HUES64 (cell line): ENCODE results near the gene DMGDH.

Experiments
- H3K27ac ChIP-seq: 2 replicates; pipeline ENCODE4 v1.7.0; 2013; ENCODE audit warnings: low read depth, low read length, inconsistent platforms
- H3K27me3 ChIP-seq: 2 replicates; pipeline ENCODE4 v1.6.1; 2013; ENCODE audit warnings: mild to moderate bottlenecking, low read length; ENCODE audit not compliant: insufficient read depth
- H3K36me3 ChIP-seq: 2 replicates; pipeline ENCODE4 v1.6.1; 2013; ENCODE audit warnings: mild to moderate bottlenecking, low read length; ENCODE audit not compliant: insufficient read depth
- H3K4me1 ChIP-seq: 2 replicates; pipeline ENCODE4 v1.6.1; 2013; ENCODE audit warnings: mild to moderate bottlenecking, low read length, moderate library complexity; ENCODE audit not compliant: insufficient read depth
- H3K4me3 ChIP-seq: 2 replicates; pipeline ENCODE4 v1.5.1; 2013; ENCODE audit warnings: mild to moderate bottlenecking, low read length, moderate library complexity
- H3K9ac ChIP-seq: 2 replicates; pipeline ENCODE4 v1.6.1; 2013; ENCODE audit warnings: mild to moderate bottlenecking, low read depth, low read length
- H3K9me3 ChIP-seq: 2 replicates; pipeline ENCODE4 v1.6.1; 2013; ENCODE audit warnings: low read depth, low read length; ENCODE audit not compliant: insufficient read depth
- whole genome bisulfite sequencing: fragments of 150-250, 120-280 bp; methylation state at CpG from one replicate; pipeline ENCODE4 v1.1.7; 2013; ENCODE audit warnings: missing lambda C conversion rate; 5-methylcytosine and 5-hydroxymethylcytosine counted together

DMGDH gene

DNA sequence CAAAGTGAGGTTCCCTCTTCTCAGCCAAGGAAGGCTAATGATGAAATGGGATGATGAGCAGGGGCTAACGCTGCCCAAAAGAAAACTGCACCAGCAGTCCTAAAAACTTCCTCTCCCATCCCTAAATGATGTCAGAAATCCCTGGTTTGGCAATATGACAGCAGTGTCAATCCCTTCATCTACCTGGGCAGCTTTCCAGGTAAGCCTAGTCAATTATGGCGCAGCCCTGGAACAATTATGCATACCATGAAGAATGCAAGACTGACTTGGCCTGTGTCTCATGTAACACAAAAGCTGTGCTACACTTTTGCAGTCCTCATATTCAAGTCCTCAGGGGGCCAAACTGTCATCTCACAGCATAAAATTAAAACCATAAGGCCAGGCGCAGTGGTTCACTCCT, 7.0 kb downstream of the DMGDH start:
- Histone ChIP-seq H3K9me3 (no peaks in the 10 kb centered on the region), H3K9ac (no peak overlapping the region), H3K4me1 (no peaks in the 10 kb centered on the region), H3K27me3 (no peaks in the 10 kb centered on the region), H3K36me3 (no peaks in the 10 kb centered on the region), H3K4me3 (no peak overlapping the region), H3K27ac (no peak overlapping the region)
- 94% methylated on average over 3 of the region's 3 CpGs for WGBS

DNA sequence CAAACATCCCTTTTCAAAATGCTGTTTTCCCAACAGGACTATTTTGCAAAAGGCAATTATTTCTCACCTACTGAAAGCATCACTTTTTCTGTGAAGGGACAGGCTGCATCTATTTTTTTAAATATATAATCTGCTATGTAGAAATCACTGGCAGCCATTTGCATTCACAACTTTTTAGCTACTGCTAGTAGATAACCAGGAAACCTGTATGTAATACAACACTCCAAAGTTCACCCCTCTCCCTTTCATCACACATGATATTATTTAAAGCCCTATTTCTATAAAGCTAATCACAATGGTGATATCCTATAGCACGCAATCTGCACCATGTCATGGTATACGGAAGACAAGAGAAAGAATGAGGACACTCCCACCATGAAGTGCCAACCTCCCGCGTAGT, 9.8 kb downstream of the DMGDH start:
- 98% methylated on average over 3 of the region's 4 CpGs for WGBS
- no peak overlapping the region for H3K9ac ChIP-seq
- no peak overlapping the region for H3K4me3 ChIP-seq
- H3K36me3 ChIP-seq = no peaks in the 10 kb centered on the region
- no peaks in the 10 kb centered on the region for H3K27me3 ChIP-seq
- H3K9me3 ChIP-seq = no peaks in the 10 kb centered on the region
- no peak overlapping the region for H3K27ac ChIP-seq
- no peaks in the 10 kb centered on the region for H3K4me1 ChIP-seq

DNA sequence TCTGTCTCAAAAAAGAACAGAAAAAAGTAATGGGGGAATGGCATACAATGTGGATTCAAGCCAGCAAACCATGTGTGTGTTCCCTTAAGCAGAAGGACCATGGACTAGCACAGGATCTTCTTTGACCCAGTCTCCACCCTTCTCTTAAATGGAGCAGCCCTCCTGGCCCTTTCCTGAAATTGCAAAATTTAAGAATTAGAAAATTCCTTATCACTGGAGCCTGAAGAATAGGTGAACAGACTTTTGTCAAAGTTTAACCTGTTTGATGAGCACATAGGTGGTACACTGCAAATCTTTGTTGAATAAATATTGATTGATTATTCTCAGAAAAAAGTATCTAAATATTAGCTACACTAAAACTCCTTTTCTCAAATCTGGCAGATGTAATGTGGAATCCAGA, 12.6 kb downstream of the DMGDH start:
- Histone ChIP-seq H3K4me1 (no peaks in the 10 kb centered on the region), H3K9ac (no peak overlapping the region), H3K27ac (no peak overlapping the region), H3K36me3 (no peaks in the 10 kb centered on the region), H3K9me3 (no peaks in the 10 kb centered on the region), H3K27me3 (no peaks in the 10 kb centered on the region), H3K4me3 (no peak overlapping the region)

DNA sequence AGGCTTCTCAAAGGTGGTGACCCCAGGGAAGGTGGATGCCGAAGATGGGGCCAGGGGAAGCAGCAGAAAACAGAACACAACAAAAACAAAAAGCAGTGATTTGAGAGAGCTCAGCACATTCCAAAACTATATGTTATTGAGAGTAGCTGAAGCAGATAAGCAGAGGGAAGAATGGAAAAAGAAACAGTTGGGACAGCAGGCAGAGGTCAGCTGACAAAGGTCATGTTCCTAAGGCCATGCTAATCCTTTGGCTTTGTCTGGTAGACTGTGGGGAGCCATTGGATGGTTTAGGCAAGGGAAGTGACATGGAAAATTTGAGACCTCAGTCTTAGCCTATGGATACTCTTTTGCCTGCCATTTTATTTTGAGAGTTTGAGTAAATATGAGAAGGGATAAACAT, 14.5 kb downstream of the DMGDH start:
- H3K36me3 ChIP-seq = no peaks in the 10 kb centered on the region
- 100% methylated on average over 1 of the region's 1 CpG for WGBS
- H3K27me3 ChIP-seq = no peaks in the 10 kb centered on the region
- no peaks in the 10 kb centered on the region for H3K4me1 ChIP-seq
- no peak overlapping the region for H3K27ac ChIP-seq
- no peaks in the 10 kb centered on the region for H3K9me3 ChIP-seq
- no peak overlapping the region for H3K9ac ChIP-seq
- H3K4me3 ChIP-seq = no peak overlapping the region

DNA sequence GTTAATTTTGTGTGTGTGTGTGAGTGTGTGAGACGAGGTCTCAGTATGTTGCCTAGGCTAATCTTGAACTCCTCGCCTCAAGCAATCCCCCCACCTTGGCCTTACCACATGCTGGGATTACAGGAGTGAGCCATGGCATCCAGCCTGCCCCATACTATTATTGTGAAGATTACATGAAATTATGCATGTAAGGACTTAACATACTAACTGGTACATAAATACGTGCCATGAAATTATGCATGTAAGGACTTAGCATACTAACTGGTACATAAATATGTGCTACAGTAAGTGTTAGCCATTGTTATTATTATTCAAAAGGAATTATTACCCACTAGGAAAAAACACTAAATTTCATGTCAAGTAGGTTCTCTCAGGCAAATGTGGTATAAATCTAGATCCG, 16.2 kb downstream of the DMGDH start:
- no peaks in the 10 kb centered on the region for H3K27me3 ChIP-seq
- H3K4me1 ChIP-seq = no peaks in the 10 kb centered on the region
- no peak overlapping the region for H3K27ac ChIP-seq
- no peaks in the 10 kb centered on the region for H3K9me3 ChIP-seq
- H3K36me3 ChIP-seq = no peaks in the 10 kb centered on the region
- 93% methylated on average over 1 of the region's 4 CpGs for WGBS
- no peak overlapping the region for H3K9ac ChIP-seq
- no peak overlapping the region for H3K4me3 ChIP-seq

DNA sequence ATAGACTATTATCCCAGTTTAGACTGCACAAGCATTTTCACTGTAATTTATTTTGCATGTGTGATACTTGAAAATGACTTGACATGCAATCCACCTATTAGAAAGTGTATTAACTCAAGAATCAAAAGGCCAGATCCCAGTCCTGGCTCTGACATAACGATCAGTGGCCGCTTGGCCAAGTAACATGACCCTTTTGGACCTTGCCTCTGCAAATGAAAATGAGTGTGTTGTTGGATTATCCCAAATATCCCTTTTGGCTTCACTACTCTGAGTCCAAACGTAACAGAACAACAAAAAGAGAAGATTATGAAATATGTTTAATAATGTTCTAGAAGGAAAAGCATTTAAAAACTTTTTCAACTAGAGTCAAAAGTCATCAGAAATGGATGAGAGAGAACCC, 19.0 kb downstream of the DMGDH start:
- Histone ChIP-seq H3K4me3 (no peak overlapping the region), H3K9me3 (no peaks in the 10 kb centered on the region), H3K36me3 (no peaks in the 10 kb centered on the region), H3K27me3 (no peaks in the 10 kb centered on the region), H3K4me1 (no peaks in the 10 kb centered on the region), H3K27ac (no peak overlapping the region), H3K9ac (no peak overlapping the region)
- WGBS = 89% methylated on average over 2 of the region's 3 CpGs

DNA sequence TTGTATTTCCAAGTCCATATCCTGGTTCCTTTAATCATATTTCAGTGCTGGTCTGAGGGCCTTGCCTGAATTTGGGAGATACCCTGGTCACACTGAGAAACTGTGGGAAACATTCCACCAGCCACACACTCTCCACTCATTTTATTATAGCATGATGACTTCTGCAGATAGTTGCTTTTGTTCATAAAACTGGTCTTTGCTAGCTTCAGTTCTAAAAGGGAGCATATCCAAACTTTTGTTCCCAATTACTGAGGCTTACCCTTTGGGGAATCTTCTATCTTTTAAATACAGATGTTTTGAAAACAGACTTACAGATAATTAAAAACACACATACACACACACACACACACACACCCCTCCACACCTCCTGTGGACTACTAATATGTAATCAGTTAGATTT, 21.0 kb downstream of the DMGDH start:
- H3K4me1 ChIP-seq = no peaks in the 10 kb centered on the region
- no peaks in the 10 kb centered on the region for H3K9me3 ChIP-seq
- H3K9ac ChIP-seq = no peak overlapping the region
- no peak overlapping the region for H3K4me3 ChIP-seq
- no peaks in the 10 kb centered on the region for H3K27me3 ChIP-seq
- H3K27ac ChIP-seq = no peak overlapping the region
- H3K36me3 ChIP-seq = no peaks in the 10 kb centered on the region

DNA sequence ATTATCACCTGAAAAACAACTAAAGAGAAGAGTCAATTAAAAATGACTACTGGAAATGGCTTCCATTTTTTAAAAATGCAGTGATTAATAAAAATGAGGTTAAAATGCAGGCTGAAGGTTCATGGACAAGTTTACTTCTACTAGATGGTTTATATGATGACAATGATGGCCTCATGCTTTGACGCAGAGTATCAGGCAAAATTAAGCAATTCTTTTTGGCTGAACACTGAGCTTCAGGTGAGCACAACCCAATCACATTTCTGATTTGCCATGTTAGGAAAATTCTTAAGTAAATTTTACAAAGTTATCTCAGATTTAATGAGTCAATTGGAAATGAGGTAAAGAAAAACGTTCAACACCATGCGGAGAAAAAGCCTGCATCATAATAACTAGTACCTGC, 22.3 kb downstream of the DMGDH start:
- no peaks in the 10 kb centered on the region for H3K27me3 ChIP-seq
- no peak overlapping the region for H3K27ac ChIP-seq
- no peak overlapping the region for H3K9ac ChIP-seq
- H3K4me1 ChIP-seq = no peaks in the 10 kb centered on the region
- H3K36me3 ChIP-seq = no peaks in the 10 kb centered on the region
- H3K9me3 ChIP-seq = no peaks in the 10 kb centered on the region
- no peak overlapping the region for H3K4me3 ChIP-seq
- 90% methylated on average over 3 of the region's 3 CpGs for WGBS

DNA sequence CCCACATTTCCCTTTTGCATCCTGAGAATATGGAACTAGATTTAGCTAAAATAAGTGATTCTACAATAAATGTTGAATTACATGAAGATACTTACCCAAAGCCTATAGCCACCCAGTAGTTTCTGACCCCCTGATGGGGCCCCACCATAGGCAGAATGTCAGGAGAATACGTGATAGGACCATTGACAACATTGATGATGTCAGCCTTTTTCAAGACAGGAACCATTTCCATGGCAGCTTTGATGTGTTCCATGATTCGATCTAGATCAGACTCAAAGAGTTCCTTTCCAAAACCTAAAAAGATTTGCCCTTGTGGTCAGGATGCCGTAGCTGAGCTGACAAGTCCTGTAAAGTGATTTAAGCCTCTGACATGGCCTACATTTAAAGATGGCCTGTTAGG, 27.3 kb downstream of the DMGDH start:
- no peaks in the 10 kb centered on the region for H3K4me1 ChIP-seq
- H3K36me3 ChIP-seq = no peaks in the 10 kb centered on the region
- no peaks in the 10 kb centered on the region for H3K27me3 ChIP-seq
- H3K9me3 ChIP-seq = no peaks in the 10 kb centered on the region
- no peak overlapping the region for H3K27ac ChIP-seq
- no peak overlapping the region for H3K4me3 ChIP-seq
- whole genome bisulfite sequencing = 94% methylated on average over 3 of the region's 3 CpGs
- no peak overlapping the region for H3K9ac ChIP-seq

DNA sequence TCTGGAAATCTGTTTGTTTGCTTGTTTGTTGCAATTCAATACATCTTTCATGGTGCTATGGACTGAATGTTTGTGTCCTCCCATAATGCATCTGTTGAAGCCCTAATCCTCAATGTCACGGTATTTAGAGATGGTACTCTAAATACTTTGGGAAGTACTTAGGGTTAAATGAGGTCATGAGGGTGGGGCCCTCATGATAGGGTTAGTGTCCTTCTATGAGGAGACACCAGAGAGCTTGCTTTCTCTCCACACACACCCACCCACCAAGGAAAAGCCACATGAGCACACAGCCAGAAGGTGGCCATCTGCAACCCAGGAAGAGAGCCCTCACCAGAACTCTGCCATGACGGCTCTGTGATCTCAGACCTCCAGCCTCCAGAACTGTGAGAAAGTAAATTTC, 32.7 kb downstream of the DMGDH start:
- Histone ChIP-seq H3K4me1 (no peaks in the 10 kb centered on the region), H3K36me3 (no peaks in the 10 kb centered on the region), H3K9ac (no peak overlapping the region), H3K27me3 (no peaks in the 10 kb centered on the region), H3K9me3 (no peaks in the 10 kb centered on the region), H3K4me3 (no peak overlapping the region), H3K27ac (no peak overlapping the region)
- 83% methylated on average over 2 of the region's 2 CpGs for WGBS

DNA sequence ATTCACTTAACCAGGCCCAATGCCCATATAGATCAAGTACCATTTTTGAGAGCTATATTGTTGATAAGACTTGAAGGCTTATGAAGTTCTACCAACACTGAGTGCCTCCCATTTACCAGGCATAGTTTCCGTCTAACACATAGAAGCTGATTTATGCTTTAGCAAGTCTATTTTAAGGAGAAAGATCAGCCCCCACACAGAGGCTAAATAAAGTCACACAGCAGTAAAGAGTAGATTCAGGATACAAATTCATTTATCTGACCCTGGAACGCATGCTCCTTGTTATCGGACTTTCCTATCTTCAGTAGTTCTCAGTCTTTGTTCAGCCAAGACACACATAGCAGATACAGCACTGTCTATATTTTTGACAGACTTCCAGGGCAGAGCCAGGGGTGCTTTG, 34.2 kb downstream of the DMGDH start:
- Histone ChIP-seq H3K27me3 (no peaks in the 10 kb centered on the region), H3K4me3 (no peak overlapping the region), H3K9ac (no peak overlapping the region), H3K4me1 (no peaks in the 10 kb centered on the region), H3K36me3 (no peaks in the 10 kb centered on the region), H3K27ac (no peak overlapping the region), H3K9me3 (no peaks in the 10 kb centered on the region)
- WGBS = 97% methylated on average over 3 of the region's 3 CpGs

DNA sequence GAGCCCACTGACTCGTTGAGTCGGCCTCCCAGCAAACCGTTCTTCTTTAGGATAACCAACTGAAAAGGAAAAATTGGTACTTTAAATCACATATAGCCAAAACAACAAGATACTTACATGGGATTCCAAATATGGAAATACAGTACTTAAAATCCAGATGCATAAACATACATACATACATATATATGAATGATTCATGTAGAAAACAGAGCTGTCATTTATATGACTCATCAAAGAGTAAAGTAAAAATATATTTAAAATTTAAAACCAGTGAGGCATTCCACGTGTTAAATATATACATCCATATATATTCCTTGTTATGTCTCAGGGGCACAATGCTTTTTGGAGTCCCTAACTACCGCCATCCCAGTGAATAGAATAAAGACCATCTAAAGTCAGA, 36.7 kb downstream of the DMGDH start:
- Histone ChIP-seq H3K36me3 (no peaks in the 10 kb centered on the region), H3K9me3 (no peaks in the 10 kb centered on the region), H3K27me3 (no peaks in the 10 kb centered on the region), H3K4me3 (no peak overlapping the region), H3K27ac (no peak overlapping the region), H3K4me1 (no peaks in the 10 kb centered on the region), H3K9ac (no peak overlapping the region)
- 95% methylated on average over 5 of the region's 5 CpGs for whole genome bisulfite sequencing
